IMR-90 (cell line): Measurements from ENCODE around the gene COL5A1. TPM values are rescaled to one million over a fixed set of nuclear protein-coding genes. Genes with fewer than 3 reads are reported as not detected.
A peak's percentile ranks its signal among the peaks of the same experiment; 100 is the strongest.

Experiments
- ATAC-seq: fragments of 200-7000 bp; cut with Tn5 transposase; 2 replicates; pipeline ENCODE4 v1.9.1; 2020; ENCODE audit warnings: low read depth, mild to moderate bottlenecking, moderate library complexity
- BruUV-seq: library from RNA; stranded (reverse); fragments of 400-500 nt; replicated peaks from 2 replicates; lab custom pipeline; 2021; lab: Mats Ljungman, UMichigan
- CTCF ChIA-PET: fragments of 300-600 bp; formaldehyde crosslinking; extraction: SDS; loops from one replicate; lab custom pipeline; 2021; ENCODE audit warnings: antibody characterized with exemption; lab: Yijun Ruan, JAX
- POLR2A ChIA-PET: fragments of 300-600 bp; sonication (Branson Sonifier 250); formaldehyde crosslinking; loops from one replicate; lab custom pipeline; 2022; ENCODE audit warnings: antibody characterized with exemption; ENCODE audit not compliant: unreplicated experiment; lab: Charles Lee
- DNase-seq: peaks from one replicate; pipeline ENCODE4 v3.0.0; 2013
- H2AFZ ChIP-seq: replicated peaks from 2 replicates; pipeline ENCODE3; 2013; ENCODE audit warnings: low read length, mild to moderate bottlenecking; ENCODE audit not compliant: poor library complexity
- H2AK5ac ChIP-seq: 2 replicates; pipeline ENCODE4 v1.6.1; 2013; ENCODE audit warnings: low read depth, low read length, inconsistent platforms
- H2AK9ac ChIP-seq: replicated peaks from 2 replicates; pipeline ENCODE3; 2013; ENCODE audit warnings: mild to moderate bottlenecking, low read depth, low read length, moderate library complexity; ENCODE audit not compliant: poor library complexity
- H2BK120ac ChIP-seq: 2 replicates; pipeline ENCODE4 v1.6.1; 2013; ENCODE audit warnings: low read depth, low read length, inconsistent platforms
- H2BK15ac ChIP-seq: 3 replicates; pipeline ENCODE4 v1.6.1; 2013; ENCODE audit warnings: low read depth, low read length, inconsistent platforms
- H2BK20ac ChIP-seq: 2 replicates; pipeline ENCODE4 v1.6.1; 2013; ENCODE audit warnings: low read depth, mild to moderate bottlenecking, inconsistent platforms, low read length, moderate library complexity
- H2BK5ac ChIP-seq: 2 replicates; pipeline ENCODE4 v1.6.1; 2013; ENCODE audit warnings: mild to moderate bottlenecking, low read depth, low read length, inconsistent platforms; ENCODE audit not compliant: poor library complexity, severe bottlenecking
- H3K14ac ChIP-seq: replicated peaks from 2 replicates; pipeline ENCODE4 v1.6.1; 2013; ENCODE audit warnings: low read depth, low read length, inconsistent platforms
- H3K18ac ChIP-seq: 2 replicates; pipeline ENCODE4 v1.6.1; 2013; ENCODE audit warnings: low read depth, low read length, control low read depth
- H3K23ac ChIP-seq: 2 replicates; pipeline ENCODE4 v1.6.1; 2013; ENCODE audit warnings: low read depth, low read length, inconsistent platforms
- H3K27ac ChIP-seq: 2 replicates; pipeline ENCODE4 v1.5.1; 2013; ENCODE audit warnings: mild to moderate bottlenecking, control low read depth, low read length; ENCODE audit not compliant: insufficient read depth
- H3K27me3 ChIP-seq: 2 replicates; pipeline ENCODE4 v1.6.1; 2013; ENCODE audit warnings: low read length; ENCODE audit not compliant: control insufficient read depth, insufficient read depth
- H3K36me3 ChIP-seq: 2 replicates; pipeline ENCODE4 v1.6.1; 2013; ENCODE audit warnings: low read length, mixed read lengths; ENCODE audit not compliant: control insufficient read depth, insufficient read depth
- H3K4ac ChIP-seq: 2 replicates; pipeline ENCODE4 v1.6.1; 2013; ENCODE audit warnings: low read depth, low read length, inconsistent platforms
- H3K4me1 ChIP-seq: 2 replicates; pipeline ENCODE4 v1.6.1; 2013; ENCODE audit warnings: low read length, mixed read lengths; ENCODE audit not compliant: control insufficient read depth, insufficient read depth
- H3K4me2 ChIP-seq: 2 replicates; pipeline ENCODE4 v1.6.1; 2013; ENCODE audit warnings: low read depth, mild to moderate bottlenecking, control low read depth, low read length, moderate library complexity
- H3K4me3 ChIP-seq: 2 replicates; pipeline ENCODE4 v1.5.1; 2013; ENCODE audit warnings: low read depth, mild to moderate bottlenecking, control low read depth, low read length, moderate library complexity; ENCODE audit not compliant: insufficient read depth
- H3K56ac ChIP-seq: 2 replicates; pipeline ENCODE4 v1.6.1; 2013; ENCODE audit warnings: low read length, inconsistent platforms; ENCODE audit not compliant: insufficient read depth; ENCODE audit errors: extremely low read depth
- H3K79me1 ChIP-seq, 2 experiments: 2 replicates each; pipeline ENCODE4 v1.6.1; 2013; ENCODE audit warnings: low read length in 2 of 2, inconsistent platforms in 1 of 2, low read depth in 1 of 2
- H3K9ac ChIP-seq: 2 replicates; pipeline ENCODE4 v1.6.1; 2013; ENCODE audit warnings: low read depth, low read length, control low read depth
- H3K9me1 ChIP-seq: 2 replicates; pipeline ENCODE4 v1.6.1; 2013; ENCODE audit warnings: low read length, inconsistent platforms; ENCODE audit not compliant: insufficient read depth
- H3K9me3 ChIP-seq: 2 replicates; pipeline ENCODE4 v1.6.1; 2013; ENCODE audit warnings: low read length; ENCODE audit not compliant: control insufficient read depth, insufficient read depth
- H4K20me1 ChIP-seq: 2 replicates; pipeline ENCODE4 v1.6.1; 2013; ENCODE audit warnings: low read length, inconsistent platforms; ENCODE audit not compliant: insufficient read depth
- H4K5ac ChIP-seq: 2 replicates; pipeline ENCODE4 v1.6.1; 2013; ENCODE audit warnings: mild to moderate bottlenecking, low read depth, low read length, control low read depth
- H4K8ac ChIP-seq, 2 experiments: 2 replicates each; pipeline ENCODE4 v1.6.1; 2013; ENCODE audit warnings: low read depth in 2 of 2, low read length in 2 of 2, control low read depth in 1 of 2, inconsistent platforms in 1 of 2
- H4K91ac ChIP-seq: 2 replicates; pipeline ENCODE4 v1.6.1; 2013; ENCODE audit warnings: low read depth, low read length, inconsistent platforms; ENCODE audit not compliant: insufficient read depth
- FOS ChIP-seq: fragments of 150-350 bp; IDR thresholded peaks from 2 replicates; pipeline ENCODE4 v1.6.1; 2016; ENCODE audit warnings: low read depth, low read length
- MAZ ChIP-seq: IDR thresholded peaks from 2 replicates; pipeline ENCODE4 v1.6.1; 2012; ENCODE audit warnings: low read depth, mild to moderate bottlenecking, low read length, improper control_type of control experiment, moderate library complexity, borderline replicate concordance
- RFX5 ChIP-seq: IDR thresholded peaks from 2 replicates; pipeline ENCODE4 v1.8.0; 2012; ENCODE audit warnings: low read depth, mild to moderate bottlenecking, low read length, moderate library complexity
- WGBS, 2 experiments: methylation state at CpG; one replicate each; pipeline versions ENCODE4 v1.1.5 to v1.1.7; 2013; ENCODE audit warnings: missing lambda C conversion rate in 2 of 2; ENCODE audit not compliant: insufficient read length in 1 of 2; ENCODE audit errors: extremely low coverage in 2 of 2; 5-methylcytosine and 5-hydroxymethylcytosine counted together
- dilution Hi-C: fragments of 300-500 bp; cut with HindIII; formaldehyde crosslinking; loops from one replicate; pipeline ENCODE4 v1.14.3; 2018; ENCODE audit warnings: low sequenced_read_pairs; ENCODE audit not compliant: unreplicated experiment
- in situ Hi-C: fragments of 300-500 bp; cut with MboI; formaldehyde crosslinking; loops from 3 replicates; pipeline ENCODE4 v1.14.3; 2019; ENCODE audit warnings: low sequenced_read_pairs, inconsistent platforms, mixed read lengths
- intact Hi-C: fragments of 100-400 bp; cut with micrococcal nuclease; formaldehyde crosslinking; loops from 2 replicates; pipeline ENCODE4 v1.10.0; 2022
- polyA plus RNA-seq, 3 experiments: library from polyadenylated mRNA; depleted of rRNA; stranded (reverse); fragments of >200 nt; gene quantifications; 2 replicates each; pipeline ENCODE4 v1.2.3, GENCODE V29; 2012; ENCODE audit warnings: low replicate concordance in 1 of 3
- total RNA-seq: library from RNA; depleted of rRNA; stranded (reverse); fragments of >200 nt; gene quantifications from 2 replicates; pipeline ENCODE4 v1.2.3, GENCODE V29; 2012
- TF ChIP-seq, protein P1 (sequence below): conservative IDR thresholded peaks from 2 replicates; pipeline ENCODE4 v1.5.1; 2012; ENCODE audit warnings: mild to moderate bottlenecking, low read depth, low read length, improper control_type of control experiment

COL5A1 gene
- total and polyA plus RNA-seq, 2 of the 4 experiments (the other 2 are of a cell fraction) = 19.2 to 173 TPM

DNA sequence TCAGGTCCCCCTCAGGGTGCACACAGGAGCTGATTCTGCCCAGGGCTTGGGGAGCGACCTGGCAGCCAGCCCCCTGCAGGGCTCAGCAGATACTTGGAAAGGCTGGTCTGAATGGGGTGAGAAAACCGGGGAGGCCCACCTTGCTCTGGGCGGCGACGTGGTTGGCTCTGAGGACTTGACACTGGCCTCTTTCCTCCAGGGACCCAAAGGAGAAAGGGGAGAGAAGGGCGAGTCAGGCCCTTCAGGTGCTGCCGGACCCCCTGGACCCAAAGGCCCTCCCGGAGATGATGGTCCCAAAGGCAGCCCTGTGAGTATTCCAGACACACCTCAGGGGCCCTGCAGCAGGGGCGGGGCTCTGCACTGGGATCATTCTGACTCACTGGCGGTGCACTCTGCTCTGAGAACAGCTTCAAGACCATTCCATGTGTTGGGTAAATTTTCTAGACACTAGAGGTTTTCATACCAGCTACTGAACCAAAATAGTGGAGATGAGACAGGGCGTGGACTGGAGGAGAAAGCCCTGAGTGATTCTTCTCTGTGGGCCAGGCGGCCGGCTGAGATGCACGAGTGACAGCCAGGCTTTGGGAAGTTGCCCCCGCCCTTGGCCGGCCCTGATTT lies 173.1 kb downstream of the COL5A1 start:
- peaks cover 13 to 80% of the 10 kb centered on the region in 2 experiments for H3K79me1 ChIP-seq
- H3K4ac ChIP-seq = peak overlapping the region; percentile 99
- H3K9ac ChIP-seq = no peak overlapping the region
- intact Hi-C loops = no loop called here
- WGBS, 2 experiments = 93% methylated on average over 8 of the region's 16 CpGs; no CpG with 5 or more reads in 1 of the 2 experiments
- CTCF ChIA-PET = interaction anchor here (0.6 kb wide), 1 partner anchor 1570 kb away, joined by 3 read pairs; no protein-coding TSS in a partner anchor
- no peak overlapping the region for H4K5ac ChIP-seq
- dilution Hi-C loops = no loop called here
- peak overlapping the region; percentile 97 for H4K91ac ChIP-seq
- no peak overlapping the region for H3K4me3 ChIP-seq
- peak overlapping the region; percentile 99 for H2BK120ac ChIP-seq
- peak overlapping the region in 1 of 2 experiments; percentile 54; a peak in 2 of 4 replicates for H4K8ac ChIP-seq
- peaks cover 11% of the 10 kb centered on the region for H4K20me1 ChIP-seq
- H3K36me3 ChIP-seq = peaks cover 87% of the 10 kb centered on the region
- in situ Hi-C loops = no loop called here
- peak overlapping the region; percentile 26 for H2AFZ ChIP-seq
- H3K4me2 ChIP-seq = no peak overlapping the region
- H3K18ac ChIP-seq = peak overlapping the region; percentile 33; the same call in 1 of the 2 replicates
- peak; percentile 67 for DNase-seq
- peak overlapping the region; percentile 10; the same call in 1 of the 3 replicates for H2BK15ac ChIP-seq
- ATAC-seq = peak; percentile 35
- peak overlapping the region; percentile 15; the same call in 1 of the 2 replicates for H3K56ac ChIP-seq
- H3K27ac ChIP-seq = peak overlapping the region; percentile 75
- peak overlapping the region; percentile 90 for H2BK20ac ChIP-seq
- TF ChIP-seq MAZ = peak; percentile 17; the same call in 1 of the 2 replicates
- peak; percentile 8; the same call in 1 of the 2 replicates for TF ChIP-seq FOS
- TF ChIP-seq, protein P1, sequence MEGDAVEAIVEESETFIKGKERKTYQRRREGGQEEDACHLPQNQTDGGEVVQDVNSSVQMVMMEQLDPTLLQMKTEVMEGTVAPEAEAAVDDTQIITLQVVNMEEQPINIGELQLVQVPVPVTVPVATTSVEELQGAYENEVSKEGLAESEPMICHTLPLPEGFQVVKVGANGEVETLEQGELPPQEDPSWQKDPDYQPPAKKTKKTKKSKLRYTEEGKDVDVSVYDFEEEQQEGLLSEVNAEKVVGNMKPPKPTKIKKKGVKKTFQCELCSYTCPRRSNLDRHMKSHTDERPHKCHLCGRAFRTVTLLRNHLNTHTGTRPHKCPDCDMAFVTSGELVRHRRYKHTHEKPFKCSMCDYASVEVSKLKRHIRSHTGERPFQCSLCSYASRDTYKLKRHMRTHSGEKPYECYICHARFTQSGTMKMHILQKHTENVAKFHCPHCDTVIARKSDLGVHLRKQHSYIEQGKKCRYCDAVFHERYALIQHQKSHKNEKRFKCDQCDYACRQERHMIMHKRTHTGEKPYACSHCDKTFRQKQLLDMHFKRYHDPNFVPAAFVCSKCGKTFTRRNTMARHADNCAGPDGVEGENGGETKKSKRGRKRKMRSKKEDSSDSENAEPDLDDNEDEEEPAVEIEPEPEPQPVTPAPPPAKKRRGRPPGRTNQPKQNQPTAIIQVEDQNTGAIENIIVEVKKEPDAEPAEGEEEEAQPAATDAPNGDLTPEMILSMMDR = no peak
- no peak for TF ChIP-seq RFX5
- H2BK5ac ChIP-seq = peak overlapping the region; percentile 99
- peaks cover 40% of the 10 kb centered on the region for H3K4me1 ChIP-seq
- peak overlapping the region; percentile 91 for H2AK5ac ChIP-seq
- POLR2A ChIA-PET = no interaction called here
- no TSS peak for BruUV-seq
- peak overlapping the region; percentile 86 for H2AK9ac ChIP-seq
- no peaks in the 10 kb centered on the region for H3K27me3 ChIP-seq
- H3K23ac ChIP-seq = peak overlapping the region; percentile 67
- H3K9me1 ChIP-seq = peaks cover 53% of the 10 kb centered on the region
- H3K9me3 ChIP-seq = no peaks in the 10 kb centered on the region
- H3K14ac ChIP-seq = peak overlapping the region; percentile 63
